NCI-H774 (cell line): ENCODE results near the gene REG3G.
"Not testable (repeated sequence)": the region's sequence is repeated elsewhere in the genome, so short reads cannot be mapped to it uniquely, and the experiment has no call there.

Experiments
- DNase-seq: peaks from one replicate; lab custom pipeline; 2025; lab: John Stamatoyannopoulos, UW

The REG3G gene

DNA sequence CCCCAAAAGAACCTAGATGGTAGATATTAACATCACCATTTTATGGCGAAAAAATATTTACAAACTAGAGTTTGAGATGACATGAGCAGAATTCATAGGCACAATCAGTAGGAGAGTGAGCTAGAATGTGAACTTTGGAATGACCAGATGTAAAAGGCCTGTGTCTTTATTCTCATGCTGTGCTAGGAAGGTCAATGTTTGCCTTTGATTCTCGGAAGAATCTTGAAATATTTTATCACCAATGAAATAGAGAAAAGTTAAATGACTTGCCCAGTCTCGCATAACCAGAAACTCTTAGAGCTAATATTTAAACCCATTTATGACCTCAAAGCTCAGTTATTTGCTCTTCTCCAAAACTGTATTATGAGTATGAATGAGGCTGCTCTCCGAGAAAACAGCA is 9.2 kb upstream of the REG3G start:
- no peak for DNase-seq

DNA sequence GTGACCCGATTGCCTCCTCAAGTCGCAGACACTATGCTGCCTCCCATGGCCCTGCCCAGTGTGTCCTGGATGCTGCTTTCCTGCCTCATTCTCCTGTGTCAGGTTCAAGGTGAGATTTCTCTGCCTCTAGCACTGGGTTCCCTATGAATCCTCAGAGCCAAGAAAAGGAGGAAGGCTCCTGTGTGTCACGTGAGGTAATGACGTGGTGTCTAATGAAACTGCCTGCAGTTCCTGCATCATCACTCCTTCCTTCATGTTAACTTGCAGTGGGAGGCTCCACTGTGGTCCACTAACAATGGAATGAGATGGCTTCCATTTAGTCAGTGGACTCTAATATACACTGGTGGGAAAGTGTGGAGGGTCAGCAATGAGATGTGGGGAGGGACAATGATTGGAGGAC is 559 bp downstream of the REG3G start:
- DNase-seq, result no peak

DNA sequence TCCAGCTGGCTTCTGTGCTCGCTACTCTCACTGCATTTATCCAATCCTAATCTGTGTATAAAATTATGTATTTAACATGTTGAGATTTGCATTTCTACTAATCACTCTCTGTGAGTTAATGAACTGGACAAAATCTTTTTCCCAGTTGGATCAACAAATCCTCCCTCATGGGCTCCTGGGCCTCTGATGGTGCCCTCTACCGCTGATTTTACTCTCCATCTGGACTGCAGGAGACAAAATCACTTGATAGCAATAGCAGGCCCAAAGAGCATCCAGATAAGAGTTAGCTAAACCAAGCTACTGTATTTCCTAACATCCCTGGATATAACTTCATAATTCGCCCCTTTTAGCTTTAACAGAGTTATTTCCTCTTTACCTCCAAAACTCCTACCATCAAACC is 14.4 kb downstream of the REG3G start:
- no peak for DNase-seq

DNA sequence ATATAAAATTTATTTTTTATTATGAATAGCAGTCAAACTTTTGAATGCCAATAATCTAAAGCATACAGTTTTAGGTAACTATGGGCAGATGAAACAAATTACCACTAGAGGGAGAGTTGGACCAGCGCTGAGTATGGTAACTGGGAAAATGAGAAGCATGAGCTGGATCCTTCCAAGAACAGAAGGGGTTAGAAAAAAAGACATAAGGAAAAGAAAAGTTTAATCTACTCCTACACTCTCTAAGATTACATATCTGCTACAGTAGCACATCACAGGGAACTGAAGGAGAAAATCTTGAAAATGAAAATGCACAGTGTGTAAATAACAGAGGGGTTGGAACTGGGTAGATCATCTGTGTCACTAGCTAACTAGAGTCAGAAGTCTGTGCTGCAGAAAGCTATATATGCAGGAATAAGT is 15.5 kb downstream of the REG3G start:
- no peak for DNase-seq

DNA sequence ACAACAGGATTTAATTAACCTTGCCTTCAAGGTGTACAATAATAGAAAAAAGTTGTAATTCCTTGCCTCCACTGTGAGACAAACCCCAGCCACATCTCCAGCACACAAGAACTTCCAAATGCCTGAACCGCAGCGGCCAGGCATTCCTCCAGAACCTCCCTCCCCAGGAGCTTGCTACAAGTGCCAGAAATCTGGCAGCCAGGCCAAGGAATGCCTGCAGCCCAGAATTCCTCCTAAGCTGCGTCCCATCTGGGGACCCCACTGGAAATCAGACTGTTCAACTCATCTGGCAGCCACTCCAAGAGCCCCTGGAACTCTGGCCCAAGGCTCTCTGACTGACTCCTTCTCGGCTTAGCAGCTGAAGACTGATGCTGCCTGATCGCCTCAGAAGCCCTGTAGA is 28.0 kb downstream of the REG3G start:
- DNase-seq, result not testable (repeated sequence)

DNA sequence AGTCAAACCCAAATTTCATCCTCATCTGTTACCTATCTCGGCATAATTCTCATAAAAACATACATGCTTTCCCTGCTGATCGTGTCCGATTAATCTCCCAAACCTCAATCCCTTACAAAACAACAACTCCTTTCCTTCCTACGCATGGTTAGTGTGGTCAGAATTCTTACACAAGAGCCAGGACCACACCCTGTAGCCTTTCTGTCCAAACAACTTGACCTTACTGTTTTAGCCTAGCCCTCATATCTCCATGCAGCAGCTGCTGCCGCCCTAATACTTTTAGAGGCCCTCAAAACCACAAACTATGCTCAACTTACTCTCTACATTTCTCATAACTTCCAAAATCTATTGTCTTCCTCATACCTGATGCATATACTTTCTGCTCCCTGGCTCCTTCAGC is 29.3 kb downstream of the REG3G start:
- not testable (repeated sequence) for DNase-seq

DNA sequence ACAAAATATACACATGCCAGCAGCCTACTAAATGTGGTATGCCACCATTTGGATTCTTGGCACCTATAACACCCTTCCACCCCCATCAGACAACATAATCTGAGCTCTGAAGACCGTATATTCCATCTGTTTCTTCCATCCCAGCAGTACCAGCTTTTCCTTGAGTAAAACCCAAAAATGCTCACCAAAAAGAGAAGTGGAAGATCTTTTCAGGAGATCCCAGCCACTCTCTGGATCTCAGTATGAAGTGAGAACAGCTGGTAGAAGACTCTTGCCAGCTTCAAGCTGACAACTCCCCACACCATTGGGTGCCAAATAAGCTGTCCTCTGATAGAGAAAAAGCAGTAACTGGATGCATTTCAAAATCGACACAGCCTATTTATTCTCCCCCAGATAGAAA is 39.7 kb downstream of the REG3G start:
- DNase-seq, result no peak

DNA sequence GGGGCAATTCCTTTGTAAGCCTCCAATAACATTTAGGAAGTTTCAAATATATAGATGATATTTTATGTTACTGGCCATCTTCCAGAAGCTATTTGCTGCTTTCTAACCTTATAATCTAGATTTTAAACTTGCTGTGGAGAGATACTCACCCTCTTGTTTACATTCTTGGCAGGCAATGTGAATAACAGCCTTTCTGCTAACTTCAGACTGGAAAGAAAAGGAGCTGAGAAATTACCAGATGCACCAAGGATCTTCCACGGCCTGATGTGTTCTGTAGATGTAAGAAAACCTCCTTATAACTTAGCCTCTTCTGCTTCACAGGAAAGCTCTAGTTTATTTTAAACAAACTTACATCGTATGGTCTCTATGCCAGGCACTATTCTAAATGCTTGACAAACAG is 45.6 kb downstream of the REG3G start:
- no peak for DNase-seq
